K562 (cell line): ENCODE measurements around the gene PTCH1. TPM values are rescaled to one million over a fixed set of nuclear protein-coding genes. Genes with fewer than 3 reads are reported as not detected.
A peak's percentile ranks its signal among the peaks of the same experiment; 100 is the strongest.

Experiments
- ATAC-seq: fragments of 200-7000 bp; cut with Tn5 transposase; 3 replicates; pipeline ENCODE4 v1.9.1; 2020; ENCODE audit warnings: moderate library complexity
- BruUV-seq: library from RNA; stranded (reverse); fragments of 400-500 nt; replicated peaks from 2 replicates; lab custom pipeline; 2021; lab: Mats Ljungman, UMichigan
- CTCF ChIA-PET: fragments of 300-600 bp; formaldehyde crosslinking; extraction: SDS; loops from one replicate; lab custom pipeline; 2021; ENCODE audit warnings: low intra/inter-chr PET ratio; lab: Yijun Ruan, JAX
- POLR2A ChIA-PET: fragments of 300-600, 350-650 bp; sonication (Branson Sonifier 250); formaldehyde crosslinking; extraction: SDS; loops from one replicate; lab custom pipeline; 2021; ENCODE audit warnings: antibody characterized with exemption, inconsistent platforms; lab: Yijun Ruan, JAX
- DNase-seq, 4 experiments: peaks; one replicate each; pipeline versions ENCODE4 v3.0.0 to v3.0.0-alpha.2; 2011 to 2018; ENCODE audit warnings: low spot score in 3 of 4, mixed read lengths in 3 of 4; ENCODE audit errors: extremely low read depth in 1 of 4
- FAIRE-seq: peaks from 2 replicates; lab custom pipeline; 2011; peaks lifted over from hg19 to GRCh38; lab: Jason Lieb, UNC
- H2AFZ ChIP-seq: 2 replicates; pipeline ENCODE4 v1.6.0; 2011; ENCODE audit warnings: low read depth, low read length, control low read depth, inconsistent platforms
- H3K27ac ChIP-seq: fragments of 200-600 bp; 3 replicates; pipeline ENCODE4 v1.8.0; 2011; ENCODE audit warnings: low read depth, mild to moderate bottlenecking, control low read depth, inconsistent platforms, low read length, moderate library complexity, mixed read lengths; ENCODE audit errors: extremely low read depth
- H3K27me3 ChIP-seq, 2 experiments: fragments of 300-600 bp in 1 of 2; 2 replicates in 1 of 2; 3 replicates in 1 of 2; pipeline versions ENCODE4 v1.6.0 to v1.8.0; 2011; ENCODE audit warnings: inconsistent platforms in 2 of 2, low read length in 2 of 2, mild to moderate bottlenecking in 1 of 2, mixed read lengths in 1 of 2, moderate library complexity in 1 of 2; ENCODE audit not compliant: control insufficient read depth in 2 of 2, insufficient read depth in 2 of 2
- H3K36me3 ChIP-seq: fragments of 300-600 bp; 3 replicates; pipeline ENCODE4 v1.8.0; 2011; ENCODE audit warnings: mild to moderate bottlenecking, low read length, inconsistent platforms; ENCODE audit not compliant: control insufficient read depth, insufficient read depth
- H3K4me1 ChIP-seq, 2 experiments: fragments of 200-600 bp in 1 of 2; replicated peaks in 1 of 2; 2 replicates in 1 of 2; 3 replicates in 1 of 2; pipeline versions ENCODE4 v1.5.1 to v1.8.0; 2011; ENCODE audit warnings: inconsistent platforms in 2 of 2, low read length in 2 of 2, mild to moderate bottlenecking in 1 of 2, mixed read lengths in 1 of 2, moderate library complexity in 1 of 2; ENCODE audit not compliant: control insufficient read depth in 2 of 2, insufficient read depth in 2 of 2
- H3K4me2 ChIP-seq: 2 replicates; pipeline ENCODE4 v1.6.1; 2011; ENCODE audit warnings: low read length, control low read depth, inconsistent platforms, mixed read lengths; ENCODE audit not compliant: insufficient read depth
- H3K4me3 ChIP-seq: fragments of 200-600 bp; sonication (generic), shearing (Covaris generic); 2 replicates; pipeline ENCODE4 v1.5.1; 2016; ENCODE audit warnings: control low read depth, inconsistent platforms
- H3K79me2 ChIP-seq: fragments of 200-600 bp; 3 replicates; pipeline ENCODE4 v1.8.0; 2011; ENCODE audit warnings: low read length, inconsistent platforms; ENCODE audit not compliant: control insufficient read depth, insufficient read depth
- H3K9ac ChIP-seq, 2 experiments: 2 replicates each; pipeline versions ENCODE4 v1.6.0 to v1.6.1; 2011; ENCODE audit warnings: low read depth in 2 of 2, low read length in 2 of 2, control low read depth in 1 of 2, inconsistent platforms in 1 of 2, mild to moderate bottlenecking in 1 of 2, mixed read lengths in 1 of 2; ENCODE audit not compliant: insufficient read depth in 1 of 2
- H3K9me1 ChIP-seq: one replicate; pipeline ENCODE4 v1.6.0; 2011; ENCODE audit warnings: inconsistent platforms, mild to moderate bottlenecking, low read length, moderate library complexity; ENCODE audit not compliant: control insufficient read depth, insufficient read depth
- H3K9me3 ChIP-seq: replicated peaks from 2 replicates; pipeline ENCODE4 v1.5.1; 2011; ENCODE audit warnings: low read depth, low read length, inconsistent platforms; ENCODE audit not compliant: control insufficient read depth, insufficient read depth
- H4K20me1 ChIP-seq: replicated peaks from 2 replicates; pipeline ENCODE4 v1.6.1; 2011; ENCODE audit warnings: low read length, inconsistent platforms, mixed read lengths; ENCODE audit not compliant: control insufficient read depth, insufficient read depth
- CBX2 ChIP-seq: fragments of 200-600 bp; sonication (generic); IDR thresholded peaks from one replicate; pipeline ENCODE4 v1.6.1; 2012; ENCODE audit warnings: mild to moderate bottlenecking, low read length, inconsistent platforms; ENCODE audit not compliant: insufficient read depth, poor library complexity, severe bottlenecking
- CC2D1A ChIP-seq: fragments of 450-650 bp; IDR thresholded peaks from 2 replicates; pipeline ENCODE4 v1.6.1; 2017; ENCODE audit warnings: mild to moderate bottlenecking
- EZH2 ChIP-seq: IDR thresholded peaks from 2 replicates; pipeline ENCODE4 v1.6.1; 2012; ENCODE audit warnings: low read depth, mild to moderate bottlenecking, inconsistent platforms, low read length, borderline replicate concordance
- HNRNPLL ChIP-seq: fragments of 200-400 bp; formaldehyde crosslinking; IDR thresholded peaks from 2 replicates; pipeline ENCODE4 v1.6.1; 2017; ENCODE audit warnings: low read length, low read depth, mild to moderate bottlenecking; ENCODE audit not compliant: poor library complexity, severe bottlenecking
- KLF16 ChIP-seq: IDR thresholded peaks from 2 replicates; pipeline ENCODE4 v1.6.1; 2016; ENCODE audit warnings: antibody characterized with exemption
- NELFE ChIP-seq: IDR thresholded peaks from 2 replicates; pipeline ENCODE4 v1.6.1; 2011; ENCODE audit warnings: mild to moderate bottlenecking; ENCODE audit not compliant: insufficient read depth, insufficient read length
- TFAM ChIP-seq: fragments of 250-450 bp; sonication (Bioruptor Pico); conservative IDR thresholded peaks from 2 replicates; pipeline ENCODE4 v1.5.0; 2021; ENCODE audit warnings: mild to moderate bottlenecking, moderate library complexity
- ZNF165 ChIP-seq: fragments of 250-450 bp; sonication (Bioruptor Pico); IDR thresholded peaks from 2 replicates; pipeline ENCODE4 v1.4.0; 2020; ENCODE audit warnings: borderline replicate concordance
- ZNF584 ChIP-seq: fragments of 200-800 bp; sonication (Bioruptor generic); IDR thresholded peaks from 2 replicates; pipeline ENCODE4 v1.6.1; 2016; ENCODE audit warnings: low read depth, mild to moderate bottlenecking, missing genetic modification characterization, missing compliant biosample characterization
- ZNF785 ChIP-seq: fragments of 250-450 bp; sonication (Bioruptor Pico); IDR thresholded peaks from 2 replicates; pipeline ENCODE4 v1.4.0; 2020; ENCODE audit warnings: mild to moderate bottlenecking
- WGBS: fragments of 100-300 bp; shearing (Covaris generic); methylation state at CpG from one replicate; pipeline ENCODE4 v1.1.6; 2016; ENCODE audit warnings: low coverage, mixed read lengths; ENCODE audit not compliant: insufficient coverage; ENCODE audit errors: missing lambda C conversion rate; 5-methylcytosine and 5-hydroxymethylcytosine counted together
- in situ Hi-C: fragments of 300-500 bp; cut with MboI; formaldehyde crosslinking; loops from 4 replicates; pipeline ENCODE4 v1.15.0; 2018; ENCODE audit warnings: inconsistent platforms, mixed read lengths
- intact Hi-C: fragments of 100-400 bp; cut with micrococcal nuclease; formaldehyde crosslinking; loops from 2 replicates; pipeline ENCODE4 v1.14.2; 2022
- polyA plus RNA-seq, 8 experiments: library from polyadenylated mRNA; depleted of rRNA in 4 of 8; stranded (reverse) in 5 of 8; unstranded in 3 of 8; fragments of >200 nt; fragmentation: Nextera tagmentation in 2 of 8; fragmentation: Illumina TruSeq in 1 of 8; extraction: Ambion mirVana in 2 of 8; extraction: Trizol in 1 of 8; gene quantifications; 2 replicates each; pipeline versions ENCODE4 v1.2.1 to v1.2.3, GENCODE V29; 2011 to 2014; ENCODE audit warnings: inconsistent platforms in 1 of 8, missing spikeins in 1 of 8
- total RNA-seq, 7 experiments: library from RNA; depleted of rRNA in 6 of 7; stranded (reverse); fragments of >200 nt in 6 of 7; fragmentation: Illumina TruSeq in 2 of 7; extraction: Trizol in 2 of 7; gene quantifications; 2 replicates each; pipeline versions ENCODE4 v1.2.1 to v1.2.3, GENCODE V29; 2011 to 2021; ENCODE audit warnings: low replicate concordance in 1 of 7

The PTCH1 gene
- total and polyA plus RNA-seq, 9 of the 15 experiments (the other 6 are each of a cell fraction or from before 2014, with no cell fraction given): 0.70 to 9.9 (median 3.8) TPM

- H4K20me1 ChIP-seq: no peaks in the 10 kb centered on the region
- peaks cover 20 to 37% of the 10 kb centered on the region in 2 experiments; a peak in 4 of 5 replicates for H3K4me1 ChIP-seq
- no peak overlapping the region; the same call in 2 of the 3 replicates for H3K27ac ChIP-seq
- in situ Hi-C loops (no loop called here), intact Hi-C loops (no loop called here)
- no peaks in the 10 kb centered on the region for H3K9me3 ChIP-seq
- peaks cover 34% of the 10 kb centered on the region for H3K79me2 ChIP-seq
- DNase-seq: no peak
- peak overlapping the region; percentile 2; the same call in 1 of the 2 replicates for H3K4me2 ChIP-seq
- H3K4me3 ChIP-seq: no peak overlapping the region
- ChIA-PET CTCF (no interaction called here), POLR2A (interaction anchor here (0.8 to 1.0 kb wide), 2 partner anchors 24 to 557 kb away, joined by 3 read pairs; no protein-coding TSS in a partner anchor)
- TF ChIP-seq HNRNPLL: no peak
- TF ChIP-seq ZNF785 (CRISPR knock-in tag): no peak
- TF ChIP-seq CC2D1A: no peak
- no peak for TF ChIP-seq CBX2
- no peak for TF ChIP-seq ZNF165 (CRISPR knock-in tag)
- TF ChIP-seq NELFE: no peak
- no peak for TF ChIP-seq ZNF584 (CRISPR knock-in tag)
- no peak for TF ChIP-seq TFAM (CRISPR knock-in tag)
- TF ChIP-seq EZH2: no peak
- no peak for TF ChIP-seq KLF16
- WGBS: 52% methylated on average over 4 of the region's 4 CpGs
- H3K9ac ChIP-seq: peak overlapping the region in 1 of 2 experiments; percentile 10; a peak in 1 of 4 replicates
- H3K27me3 ChIP-seq: no peaks in the 10 kb centered on the region
- H3K36me3 ChIP-seq: no peaks in the 10 kb centered on the region; the same call in 2 of the 3 replicates
- no peak for ATAC-seq
- no peak overlapping the region for H2AFZ ChIP-seq
- no TSS peak for BruUV-seq
- no peaks in the 10 kb centered on the region for H3K9me1 ChIP-seq
- FAIRE-seq: no peak
Observed at GRCh38 chr9:95513711-95514110, 3.1 kb downstream of the PTCH1 start.
